MM.1S (cell line): ENCODE results near the gene PAK2.

Experiments
- EZH2 ChIP-seq: fragments of 300-600 bp; sonication (generic); optimal IDR thresholded peaks from 2 replicates; pipeline ENCODE3; 2017; ENCODE audit warnings: low read depth, mild to moderate bottlenecking, antibody characterized with exemption, low read length, mixed read lengths
- EZH2phosphoT487 ChIP-seq: fragments of 300-600 bp; sonication (generic); IDR thresholded peaks from 2 replicates; pipeline ENCODE4 v1.6.1; 2018; ENCODE audit warnings: antibody characterized with exemption, low read length
- TF ChIP-seq, protein P1 (sequence below): fragments of 300-600 bp; sonication (generic); IDR thresholded peaks from 2 replicates; pipeline ENCODE4 v1.5.1; 2016; ENCODE audit warnings: antibody characterized with exemption, low read length, mixed read lengths

DNA sequence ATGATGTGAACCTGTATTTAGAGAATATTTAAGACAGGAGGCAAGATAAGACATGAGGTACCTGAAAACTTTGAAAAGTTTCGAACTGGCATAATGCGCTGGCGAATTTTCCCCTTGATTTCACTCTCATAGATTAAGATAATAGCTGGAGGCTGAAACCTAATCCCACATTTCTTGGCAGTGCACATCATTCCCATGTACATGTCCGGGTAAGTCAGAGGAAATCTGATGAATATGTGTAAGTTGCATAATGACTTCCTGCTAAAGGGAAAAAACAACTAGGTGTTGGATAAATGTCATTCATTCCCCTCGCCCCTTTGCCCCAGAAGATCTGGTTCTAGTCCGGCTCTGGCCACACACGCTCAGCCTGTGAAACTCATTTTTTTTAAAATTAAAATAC, 31.2 kb upstream of the PAK2 start:
- no peak for TF ChIP-seq EZH2phosphoT487
- TF ChIP-seq, protein P1, sequence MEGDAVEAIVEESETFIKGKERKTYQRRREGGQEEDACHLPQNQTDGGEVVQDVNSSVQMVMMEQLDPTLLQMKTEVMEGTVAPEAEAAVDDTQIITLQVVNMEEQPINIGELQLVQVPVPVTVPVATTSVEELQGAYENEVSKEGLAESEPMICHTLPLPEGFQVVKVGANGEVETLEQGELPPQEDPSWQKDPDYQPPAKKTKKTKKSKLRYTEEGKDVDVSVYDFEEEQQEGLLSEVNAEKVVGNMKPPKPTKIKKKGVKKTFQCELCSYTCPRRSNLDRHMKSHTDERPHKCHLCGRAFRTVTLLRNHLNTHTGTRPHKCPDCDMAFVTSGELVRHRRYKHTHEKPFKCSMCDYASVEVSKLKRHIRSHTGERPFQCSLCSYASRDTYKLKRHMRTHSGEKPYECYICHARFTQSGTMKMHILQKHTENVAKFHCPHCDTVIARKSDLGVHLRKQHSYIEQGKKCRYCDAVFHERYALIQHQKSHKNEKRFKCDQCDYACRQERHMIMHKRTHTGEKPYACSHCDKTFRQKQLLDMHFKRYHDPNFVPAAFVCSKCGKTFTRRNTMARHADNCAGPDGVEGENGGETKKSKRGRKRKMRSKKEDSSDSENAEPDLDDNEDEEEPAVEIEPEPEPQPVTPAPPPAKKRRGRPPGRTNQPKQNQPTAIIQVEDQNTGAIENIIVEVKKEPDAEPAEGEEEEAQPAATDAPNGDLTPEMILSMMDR = no peak
- no peak for TF ChIP-seq EZH2
